ENCODE results near the gene ARHGEF28.
A peak's percentile ranks its signal among the peaks of the same experiment; 100 is the strongest.

ARHGEF28 gene

GRCh38 chr5:73623901-73624404 is 2.0 kb upstream of the ARHGEF28 start:
- DNase-seq (ENCODE audit: low read depth), result no peak

GRCh38 chr5:73624888-73625287 is 1.1 kb upstream of the ARHGEF28 start:
- DNase-seq (ENCODE audit: low read depth), result no peak

DNA sequence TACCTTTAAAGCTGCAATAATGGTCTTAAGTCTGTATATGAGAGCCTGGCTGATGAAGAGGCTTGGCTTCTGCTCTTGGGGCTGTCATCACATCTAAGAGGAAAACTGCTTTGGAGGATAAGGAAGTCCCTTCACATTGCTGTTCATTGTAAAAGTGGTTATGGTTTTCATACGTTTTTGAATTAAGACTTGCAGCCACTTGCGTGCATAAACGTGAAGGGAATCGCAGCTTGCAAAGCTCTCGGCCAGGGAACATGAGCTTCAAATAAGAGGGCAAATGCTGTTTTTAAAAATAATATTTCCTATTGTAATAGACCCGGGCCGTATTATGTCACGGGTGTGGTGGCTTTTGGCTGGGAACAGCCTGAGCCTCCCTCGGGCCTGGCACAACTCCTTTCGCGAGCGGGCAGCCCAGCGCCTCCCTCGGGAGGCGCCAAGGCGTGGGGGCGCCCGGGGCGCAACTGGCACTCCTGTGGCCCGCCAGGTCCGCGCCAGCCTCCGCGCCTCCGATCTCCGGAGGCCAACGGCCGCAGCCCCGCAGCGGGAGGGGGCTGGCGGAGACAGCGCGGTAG is 538 bp upstream of the ARHGEF28 start:
- DNase-seq (ENCODE audit: low read depth), result no peak

DNA sequence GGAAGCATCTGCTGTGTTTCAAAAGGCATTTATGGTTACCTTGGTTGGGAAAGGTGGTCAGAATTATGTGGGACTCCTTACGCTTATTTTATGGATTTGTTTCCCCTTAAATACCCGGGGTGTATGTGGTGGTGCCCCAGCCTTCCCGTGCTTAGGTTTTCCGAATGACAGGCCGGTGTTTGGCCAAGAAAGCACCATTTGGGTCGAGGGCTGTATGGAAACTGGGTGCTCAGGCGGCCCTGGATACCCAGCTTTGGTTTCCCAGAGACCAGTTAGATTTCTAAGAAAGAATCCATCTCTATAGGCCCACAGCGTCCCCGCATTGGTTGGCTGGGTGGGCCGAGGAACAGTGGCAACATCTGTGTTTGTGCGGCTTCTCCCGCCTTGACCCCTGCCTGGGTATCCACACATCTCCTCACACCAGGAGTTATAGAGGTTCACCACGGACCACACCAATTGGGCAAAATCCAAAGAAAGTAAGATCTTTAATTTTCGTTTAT is 868 bp downstream of the ARHGEF28 start:
- no peak for DNase-seq (ENCODE audit: low read depth)

- no peak for DNase-seq (ENCODE audit: low read depth)
These were observed 3.5 kb downstream of the ARHGEF28 start for GRCh38 chr5:73629456-73629855.

GRCh38 chr5:73630765-73631164 is 4.8 kb downstream of the ARHGEF28 start:
- DNase-seq (ENCODE audit: low read depth), result no peak

DNA sequence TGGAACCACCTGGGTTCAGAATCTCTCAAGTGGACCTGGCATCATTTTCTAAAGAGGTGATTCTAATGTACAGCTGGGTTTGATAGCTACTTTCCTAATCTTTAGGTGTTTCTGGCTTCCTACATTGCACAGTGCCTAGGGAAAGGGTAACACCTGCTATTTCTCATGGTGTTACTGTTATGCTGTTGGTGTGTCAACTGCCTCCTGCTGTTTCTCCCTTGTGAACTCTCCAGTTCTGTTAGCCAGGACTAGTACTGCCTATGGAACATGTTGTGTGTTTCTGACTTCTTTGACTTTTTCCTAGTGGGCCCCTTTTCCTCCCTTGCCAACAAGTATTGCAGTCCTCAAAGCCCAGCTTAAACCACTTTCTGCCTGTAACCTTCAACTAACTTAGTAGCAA is 5.5 kb downstream of the ARHGEF28 start:
- no peak for DNase-seq (ENCODE audit: low read depth)

GRCh38 chr5:73633060-73633459 is 7.1 kb downstream of the ARHGEF28 start:
- no peak for DNase-seq (ENCODE audit: low read depth)

GRCh38 chr5:73636408-73636807 is 10.4 kb downstream of the ARHGEF28 start:
- DNase-seq (ENCODE audit: low read depth), result no peak

- DNase-seq (ENCODE audit: low read depth), result no peak
These were observed 11.6 kb downstream of the ARHGEF28 start for GRCh38 chr5:73637565-73637964.

- DNase-seq (ENCODE audit: low read depth), result peak; percentile 59
These were observed 12.5 kb downstream of the ARHGEF28 start for GRCh38 chr5:73638344-73639095.

GRCh38 chr5:73640861-73641320 is 14.9 kb downstream of the ARHGEF28 start:
- DNase-seq (ENCODE audit: low read depth), result no peak

DNA sequence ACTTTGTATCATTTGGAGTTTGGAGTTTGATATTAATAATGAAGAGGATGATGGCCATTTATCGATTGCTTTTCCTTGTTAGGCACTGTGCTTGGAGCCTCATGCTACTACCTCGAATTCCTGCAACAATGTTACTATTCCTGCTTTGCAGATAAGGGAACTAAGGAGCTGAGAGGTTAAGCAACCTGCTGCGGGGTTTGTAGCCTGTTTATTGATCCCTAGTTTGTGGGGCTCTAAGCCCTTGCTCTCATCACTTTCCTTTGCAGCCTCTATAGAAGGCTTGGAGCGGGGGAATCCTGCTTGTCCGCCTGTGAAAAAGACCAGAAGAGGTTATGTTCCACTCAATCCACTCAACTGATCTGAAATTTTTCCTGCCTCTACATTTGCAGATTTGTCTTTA is 15.8 kb downstream of the ARHGEF28 start:
- DNase-seq (ENCODE audit: low read depth), result no peak

GRCh38 chr5:73642344-73642743 is 16.3 kb downstream of the ARHGEF28 start:
- no peak for DNase-seq (ENCODE audit: low read depth)

- DNase-seq (ENCODE audit: low read depth), result no peak
These were observed 18.5 kb downstream of the ARHGEF28 start for GRCh38 chr5:73644385-73644963.

DNA sequence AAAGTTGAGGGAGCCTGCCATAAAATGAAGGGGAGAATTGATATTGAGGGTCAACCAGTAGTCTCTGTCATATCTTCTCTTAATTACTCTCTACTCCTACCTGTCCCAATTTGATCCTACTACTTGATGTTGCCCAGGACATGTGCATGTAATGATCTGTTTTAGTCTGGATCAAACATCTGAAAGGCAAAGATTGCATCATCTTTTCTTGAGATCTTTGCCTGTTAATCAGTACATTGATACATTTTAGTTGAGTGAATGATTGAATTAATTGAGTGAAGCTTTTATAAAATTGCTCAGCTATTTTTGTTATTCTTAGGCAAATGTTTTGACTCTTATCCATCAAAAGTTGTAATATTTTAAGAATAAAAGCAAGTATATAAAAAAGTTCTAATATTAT is 21.7 kb downstream of the ARHGEF28 start:
- no peak for DNase-seq (ENCODE audit: low read depth)

GRCh38 chr5:73648515-73648914 is 22.5 kb downstream of the ARHGEF28 start:
- no peak for DNase-seq (ENCODE audit: low read depth)

- no peak for DNase-seq (ENCODE audit: low read depth)
These were observed 23.9 kb downstream of the ARHGEF28 start for GRCh38 chr5:73649926-73650325.

GRCh38 chr5:73652391-73652790 is 26.4 kb downstream of the ARHGEF28 start:
- DNase-seq (ENCODE audit: low read depth), result no peak

DNA sequence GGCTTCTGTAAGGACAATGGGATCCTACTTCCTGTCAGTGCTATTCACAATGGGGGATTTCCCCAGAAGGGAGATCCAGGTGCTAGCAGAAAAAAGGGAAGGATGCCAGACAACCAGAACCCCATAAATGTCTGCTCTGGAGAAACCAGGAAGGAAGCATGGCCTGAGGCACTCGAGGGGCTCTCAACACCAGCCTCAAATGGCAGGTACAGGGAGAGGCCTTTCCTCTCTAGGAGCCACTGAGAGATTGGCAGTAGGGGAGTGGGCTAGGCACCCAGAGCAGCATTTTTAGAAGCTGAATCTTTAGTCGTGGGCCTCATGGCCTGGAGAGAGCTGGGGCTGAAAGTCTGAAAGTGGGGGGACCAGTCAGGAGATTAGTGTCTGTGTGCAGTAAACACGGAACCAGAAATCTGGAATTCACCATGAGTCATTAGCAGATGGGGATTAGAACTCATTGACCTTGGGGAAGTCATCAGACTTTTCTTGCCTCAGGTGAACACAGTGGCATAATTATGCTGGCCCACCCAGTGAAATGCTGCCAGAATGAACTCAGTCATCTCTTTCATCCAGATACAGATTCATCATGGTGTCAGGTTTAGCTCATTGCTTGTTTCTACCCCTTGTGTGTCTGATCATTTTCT is 28.3 kb downstream of the ARHGEF28 start:
- DNase-seq (ENCODE audit: low read depth), result no peak

GRCh38 chr5:73654819-73655318 is 28.9 kb downstream of the ARHGEF28 start:
- no peak for DNase-seq (ENCODE audit: low read depth)

DNA sequence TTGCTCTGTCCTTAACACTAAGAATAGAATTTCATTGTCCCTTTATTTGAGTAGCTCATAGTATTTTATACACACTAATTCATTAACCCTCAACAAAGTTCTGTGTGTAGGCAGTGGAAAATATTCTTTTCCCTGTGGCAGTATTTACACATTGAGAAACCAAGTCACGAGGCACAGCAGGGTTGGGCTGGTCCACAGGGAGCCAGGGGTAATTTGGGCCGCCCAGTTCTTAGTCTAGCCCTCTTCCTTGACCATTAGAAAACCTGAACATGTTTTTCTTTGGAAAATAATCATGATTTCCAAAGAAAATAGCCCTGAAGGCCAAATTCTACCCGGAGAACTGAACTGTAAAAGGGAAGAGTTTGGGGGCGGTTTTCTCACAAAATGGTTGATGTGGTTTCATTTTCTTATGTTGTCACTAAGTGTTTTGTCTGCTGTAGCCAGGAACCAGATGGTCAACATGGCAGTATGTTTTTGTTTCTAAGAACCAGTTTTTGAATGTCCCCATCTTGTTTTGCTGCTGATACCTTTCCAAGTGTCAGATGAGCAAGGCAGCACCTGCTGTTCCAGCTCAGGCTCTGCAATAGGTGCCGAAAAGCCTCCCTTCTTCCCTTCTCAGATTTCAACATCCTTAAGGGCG is 29.6 kb downstream of the ARHGEF28 start:
- DNase-seq (ENCODE audit: low read depth), result no peak

Measured in HS-27A (cell line).